HEK293 (cell line): Measurements from ENCODE around the gene ACOT7.

Experiments used
- CTCF ChIP-seq: fragments of 450-650 bp; formaldehyde crosslinking; IDR thresholded peaks from 2 replicates; pipeline ENCODE4 v1.5.1; 2016; ENCODE audit warnings: missing biosample characterization, missing genetic modification characterization
- KLF16 ChIP-seq: fragments of 450-650 bp; formaldehyde crosslinking; IDR thresholded peaks from 2 replicates; pipeline ENCODE4 v1.5.1; 2017; ENCODE audit warnings: missing biosample characterization, missing genetic modification characterization
- ZBTB7A ChIP-seq: fragments of 450-650 bp; formaldehyde crosslinking; IDR thresholded peaks from 2 replicates; pipeline ENCODE4 v1.5.1; 2016; ENCODE audit warnings: low read depth, missing biosample characterization, missing genetic modification characterization
- ZNF114 ChIP-seq: fragments of 450-650 bp; formaldehyde crosslinking; IDR thresholded peaks from 2 replicates; pipeline ENCODE4 v1.5.0; 2017; ENCODE audit warnings: missing biosample characterization, missing genetic modification characterization
- ZNF274 ChIP-seq, 2 experiments: fragments of 200-500 bp in 1 of 2; fragments of 450-650 bp in 1 of 2; sonication (Bioruptor generic) in 1 of 2; formaldehyde crosslinking in 1 of 2; IDR thresholded peaks; 2 replicates each; pipeline versions ENCODE4 v1.5.1 to v1.6.1; 2014 to 2016; ENCODE audit warnings: borderline replicate concordance in 1 of 2, inconsistent platforms in 1 of 2, low read length in 1 of 2, missing biosample characterization in 1 of 2, missing genetic modification characterization in 1 of 2
- ZNF302 ChIP-seq: fragments of 450-650 bp; formaldehyde crosslinking; IDR thresholded peaks from 2 replicates; pipeline ENCODE4 v1.5.1; 2016; ENCODE audit warnings: missing biosample characterization, missing genetic modification characterization, low read depth
- ZNF624 ChIP-seq: fragments of 450-650 bp; formaldehyde crosslinking; IDR thresholded peaks from 2 replicates; pipeline ENCODE4 v1.5.1; 2017; ENCODE audit warnings: missing biosample characterization, missing genetic modification characterization
- ZNF776 ChIP-seq: fragments of 450-650 bp; formaldehyde crosslinking; IDR thresholded peaks from 2 replicates; pipeline ENCODE4 v1.5.0; 2017; ENCODE audit warnings: missing biosample characterization, missing genetic modification characterization, borderline replicate concordance

GRCh38 chr1:6248932-6249738 is 144.4 kb downstream of the ACOT7 start:
- TF ChIP-seq CTCF: no peak
- no peak for TF ChIP-seq ZBTB7A
- no peak for TF ChIP-seq ZNF274 (IDR thresholded peaks at IDR 0.05; ENCODE audit: low read length)
- TF ChIP-seq ZNF274 (tag by site-specific recombination; IDR thresholded peaks at IDR 0.05; ENCODE audit: borderline replicate concordance): no peak
- no peak for TF ChIP-seq ZNF114 (tag by site-specific recombination)
- TF ChIP-seq ZNF776 (tag by site-specific recombination): no peak
- no peak for TF ChIP-seq ZNF624 (tag by site-specific recombination)
- TF ChIP-seq KLF16 (tag by site-specific recombination): no peak
- TF ChIP-seq ZNF302: no peak
